Fibroblast of peridontal ligament (primary cell): ENCODE results near the gene PDCL2.
"Not testable (repeated sequence)": the region's sequence is repeated elsewhere in the genome, so short reads cannot be mapped to it uniquely, and the experiment has no call there.

Experiments used
- DNase-seq: peaks from one replicate; pipeline ENCODE4 v3.0.0-alpha.2; 2010; ENCODE audit errors: extremely low read depth

PDCL2 gene

GRCh38 chr4:55588160-55588559, 3.9 kb downstream of the PDCL2 start:
- no peak for DNase-seq

- DNase-seq = not testable (repeated sequence)
Observed at GRCh38 chr4:55582773-55583172, 9.3 kb downstream of the PDCL2 start.

GRCh38 chr4:55578341-55579010, 13.6 kb downstream of the PDCL2 start:
- no peak for DNase-seq

- DNase-seq = no peak
Observed at GRCh38 chr4:55575513-55575912, 16.5 kb downstream of the PDCL2 start.

- DNase-seq = no peak
Observed at GRCh38 chr4:55574252-55574651, 17.8 kb downstream of the PDCL2 start.

GRCh38 chr4:55571806-55572205, 20.2 kb downstream of the PDCL2 start:
- no peak for DNase-seq

- no peak for DNase-seq
Observed at GRCh38 chr4:55568905-55569504, 23.0 kb downstream of the PDCL2 start.

GRCh38 chr4:55561889-55562288, 30.2 kb downstream of the PDCL2 start:
- DNase-seq = no peak

GRCh38 chr4:55560096-55560495, 31.9 kb downstream of the PDCL2 start:
- no peak for DNase-seq

GRCh38 chr4:55554453-55555030, 37.5 kb downstream of the PDCL2 start:
- DNase-seq = peak; percentile 83

GRCh38 chr4:55553441-55554201, 38.4 kb downstream of the PDCL2 start:
- DNase-seq = peak; percentile 93

GRCh38 chr4:55551964-55552363, 40.1 kb downstream of the PDCL2 start:
- DNase-seq = not testable (repeated sequence)

GRCh38 chr4:55549888-55550287, 42.2 kb downstream of the PDCL2 start:
- peak; percentile 68 for DNase-seq

GRCh38 chr4:55547918-55548317, 44.1 kb downstream of the PDCL2 start:
- no peak for DNase-seq

GRCh38 chr4:55547466-55547770, 44.6 kb downstream of the PDCL2 start:
- no peak for DNase-seq

GRCh38 chr4:55546756-55547465, 45.1 kb downstream of the PDCL2 start, which contains the start of gene CLOCK:
Gene CLOCK, minus strand, starts transcription at chr4:55546909. Its CDS starts 64,124 bp downstream, at chr4:55482785.
- peak; percentile 82 for DNase-seq

GRCh38 chr4:55546506-55546755, 45.6 kb downstream of the PDCL2 start:
- no peak for DNase-seq

GRCh38 chr4:55545641-55546505, 46.2 kb downstream of the PDCL2 start:
- DNase-seq = peak; percentile 60

GRCh38 chr4:55545151-55545550, 46.9 kb downstream of the PDCL2 start:
- peak; percentile 14 for DNase-seq

GRCh38 chr4:55543858-55544257, 48.2 kb downstream of the PDCL2 start:
- peak; percentile 32 for DNase-seq

GRCh38 chr4:55540271-55540670, 51.8 kb downstream of the PDCL2 start:
- DNase-seq = no peak
